DND-41 (cell line): Measurements from ENCODE around the gene POLDIP3.

Source experiments
- ATAC-seq: fragments of 200-7000 bp; cut with Tn5 transposase; 3 replicates; pipeline ENCODE4 v1.9.1; 2021; ENCODE audit warnings: low read depth; ENCODE audit not compliant: insufficient read depth
- DNase-seq: peaks from one replicate; pipeline ENCODE4 v3.0.0-alpha.2; 2020
- H2AFZ ChIP-seq: 2 replicates; pipeline ENCODE4 v1.6.0; 2012; ENCODE audit warnings: low read depth, low read length
- H3K27ac ChIP-seq: 2 replicates; pipeline ENCODE4 v1.5.1; 2012; ENCODE audit warnings: low read length, inconsistent platforms
- H3K27me3 ChIP-seq: fragments of 200-600 bp; sonication (generic); 2 replicates; pipeline ENCODE4 v1.6.0; 2012; ENCODE audit warnings: low read length, mild to moderate bottlenecking, inconsistent platforms; ENCODE audit not compliant: insufficient read depth, poor library complexity
- H3K36me3 ChIP-seq: 2 replicates; pipeline ENCODE4 v1.5.1; 2012; ENCODE audit warnings: low read length, inconsistent platforms; ENCODE audit not compliant: insufficient read depth
- H3K4me1 ChIP-seq: 2 replicates; pipeline ENCODE4 v1.5.1; 2012; ENCODE audit warnings: mild to moderate bottlenecking, low read length; ENCODE audit not compliant: insufficient read depth
- H3K4me2 ChIP-seq: 2 replicates; pipeline ENCODE4 v1.6.0; 2012; ENCODE audit warnings: mild to moderate bottlenecking, moderate library complexity, low read length, inconsistent platforms; ENCODE audit not compliant: insufficient read depth
- H3K4me3 ChIP-seq, 2 experiments: fragments of 200-600 bp in 1 of 2; shearing (Covaris generic) in 1 of 2; 2 replicates each; pipeline ENCODE4 v1.5.1; 2012 to 2016; ENCODE audit warnings: inconsistent platforms in 2 of 2, low read length in 2 of 2, mild to moderate bottlenecking in 2 of 2, low read depth in 1 of 2, moderate library complexity in 1 of 2
- H3K79me2 ChIP-seq: 2 replicates; pipeline ENCODE4 v1.6.0; 2012; ENCODE audit warnings: low read length, inconsistent platforms; ENCODE audit not compliant: insufficient read depth
- H3K9ac ChIP-seq: 2 replicates; pipeline ENCODE4 v1.6.0; 2012; ENCODE audit warnings: low read depth, mild to moderate bottlenecking, inconsistent platforms, low read length, moderate library complexity
- H3K9me3 ChIP-seq: 2 replicates; pipeline ENCODE4 v1.5.1; 2012; ENCODE audit warnings: low read length, moderate library complexity, mild to moderate bottlenecking, inconsistent platforms; ENCODE audit not compliant: insufficient read depth, severe bottlenecking
- H4K20me1 ChIP-seq: 2 replicates; pipeline ENCODE4 v1.6.0; 2012; ENCODE audit warnings: low read length; ENCODE audit not compliant: insufficient read depth
- CTCF ChIP-seq: IDR thresholded peaks from 2 replicates; pipeline ENCODE4 v1.5.1; 2012; ENCODE audit warnings: borderline replicate concordance, low read length, moderate library complexity, mild to moderate bottlenecking; ENCODE audit not compliant: poor library complexity, severe bottlenecking; ENCODE audit errors: extremely low read depth
- EZH2 ChIP-seq: IDR thresholded peaks from 3 replicates; pipeline ENCODE4 v1.6.1; 2012; ENCODE audit warnings: borderline replicate concordance, low read depth, mild to moderate bottlenecking, moderate library complexity, low read length, inconsistent platforms; ENCODE audit not compliant: severe bottlenecking

The POLDIP3 gene

GRCh38 chr22:42624551-42625106 is 9.9 kb upstream of the POLDIP3 start:
- Histone ChIP-seq H2AFZ (no peak overlapping the region), H3K79me2 (no peaks in the 10 kb centered on the region), H3K36me3 (peaks cover 75% of the 10 kb centered on the region), H3K9me3 (no peaks in the 10 kb centered on the region), H3K4me1 (no peaks in the 10 kb centered on the region), H3K4me2 (no peak overlapping the region), H4K20me1 (0 out of 2 replicates have a peak, but pooled peaks cover 6% of the 10 kb centered on the region), H3K27ac (no peak overlapping the region), H3K9ac (no peak overlapping the region), H3K27me3 (no peaks in the 10 kb centered on the region), H3K4me3 (no peak overlapping the region)
- no peak for TF ChIP-seq EZH2
- TF ChIP-seq CTCF = no peak
- no peak for ATAC-seq
- no peak for DNase-seq

GRCh38 chr22:42623756-42624441 is 9.2 kb upstream of the POLDIP3 start:
- 0 out of 2 replicates have a peak, but pooled peaks cover 6% of the 10 kb centered on the region for H4K20me1 ChIP-seq
- no peak overlapping the region for H3K4me2 ChIP-seq
- H3K9ac ChIP-seq = no peak overlapping the region
- no peaks in the 10 kb centered on the region for H3K9me3 ChIP-seq
- H3K4me3 ChIP-seq = no peak overlapping the region
- TF ChIP-seq CTCF (no peak), EZH2 (no peak)
- H3K27me3 ChIP-seq = no peaks in the 10 kb centered on the region
- no peaks in the 10 kb centered on the region for H3K79me2 ChIP-seq
- DNase-seq (no peak), ATAC-seq (no peak)
- no peaks in the 10 kb centered on the region for H3K4me1 ChIP-seq
- H2AFZ ChIP-seq = no peak overlapping the region
- peaks cover 75% of the 10 kb centered on the region for H3K36me3 ChIP-seq
- no peak overlapping the region for H3K27ac ChIP-seq

- Histone ChIP-seq H3K4me1 (no peaks in the 10 kb centered on the region), H3K4me2 (no peak overlapping the region), H2AFZ (no peak overlapping the region), H3K4me3 (no peak overlapping the region), H3K36me3 (peaks cover 70% of the 10 kb centered on the region), H3K27ac (no peak overlapping the region), H3K9me3 (no peaks in the 10 kb centered on the region), H4K20me1 (0 out of 2 replicates have a peak, but pooled peaks cover 4% of the 10 kb centered on the region), H3K9ac (no peak overlapping the region), H3K27me3 (no peaks in the 10 kb centered on the region), H3K79me2 (no peaks in the 10 kb centered on the region)
- ATAC-seq (no peak), DNase-seq (no peak)
- TF ChIP-seq CTCF (no peak), EZH2 (no peak)
These were observed 8.6 kb upstream of the POLDIP3 start for GRCh38 chr22:42623301-42623751.
